Transverse colon (tissue), 4 donors: ENCODE data around the gene ESYT3. TPM values are rescaled to one million over a fixed set of nuclear protein-coding genes. Genes with fewer than 3 reads are reported as not detected.

ENCODE experiments used
- DNase-seq: peaks from one replicate; pipeline ENCODE4 v3.0.0-alpha.2; 2019
- H3K27ac ChIP-seq, 4 donors: fragments of 200-600 bp; sonication (generic); 2 replicates each; pipeline ENCODE4 v1.5.1; 2016 to 2018; ENCODE audit warnings: inconsistent platforms in 4 of 4
- H3K27me3 ChIP-seq: fragments of 200-600 bp; sonication (generic); 2 replicates; pipeline ENCODE4 v1.5.1; 2017; ENCODE audit warnings: inconsistent platforms
- H3K36me3 ChIP-seq, 4 donors: fragments of 200-600 bp; sonication (generic); 2 replicates each; pipeline ENCODE4 v1.5.1; 2017 to 2019; ENCODE audit warnings: inconsistent platforms in 4 of 4
- H3K4me1 ChIP-seq, 4 donors: fragments of 200-600 bp; sonication (generic); 2 replicates each; pipeline ENCODE4 v1.5.1; 2017 to 2020; ENCODE audit warnings: inconsistent platforms in 4 of 4
- H3K4me3 ChIP-seq, 4 donors: fragments of 200-600 bp; sonication (generic); 1 replicate in 1 of 4; 2 replicates in 3 of 4; pipeline versions ENCODE4 v1.5.1 to v1.6.1; 2017 to 2019; ENCODE audit warnings: inconsistent platforms in 4 of 4
- H3K9me3 ChIP-seq, 2 donors: fragments of 200-600 bp; sonication (generic); 2 replicates each; pipeline ENCODE4 v1.5.1; 2017 to 2019; ENCODE audit warnings: inconsistent platforms in 2 of 2
- CTCF ChIP-seq, 5 experiments: fragments of 200-600 bp in 3 of 5; fragments of 450-650 bp in 2 of 5; sonication (generic) in 3 of 5; IDR thresholded peaks; 1 replicate in 2 of 5; 2 replicates in 3 of 5; pipeline ENCODE4 v1.5.1; 2016 to 2017; ENCODE audit warnings: antibody characterized with exemption in 5 of 5, inconsistent platforms in 3 of 5, mild to moderate bottlenecking in 2 of 5, moderate library complexity in 1 of 5
- EP300 ChIP-seq: sonication (generic); formaldehyde crosslinking; IDR thresholded peaks from one replicate; pipeline ENCODE4 v1.6.1; 2017; ENCODE audit warnings: antibody characterized with exemption, low read depth
- POLR2A ChIP-seq: fragments of 450-650 bp; IDR thresholded peaks from one replicate; pipeline ENCODE4 v1.6.1; 2016; ENCODE audit warnings: antibody characterized with exemption, mild to moderate bottlenecking, moderate library complexity
- POLR2AphosphoS5 ChIP-seq, 3 donors: sonication (generic); formaldehyde crosslinking; IDR thresholded peaks; one replicate each; pipeline ENCODE4 v1.6.1; 2016; ENCODE audit warnings: antibody characterized with exemption in 3 of 3
- WGBS, 2 donors: methylation state at CpG; one replicate each; pipeline ENCODE4 v1.1.5; 2018; ENCODE audit warnings: low coverage in 1 of 2; 5-methylcytosine and 5-hydroxymethylcytosine counted together
- in situ Hi-C, 4 donors: fragments of 200-750 bp; cut with MboI; loops; one replicate each; pipeline versions ENCODE4 v1.15.0 to v1.15.1; 2017; ENCODE audit warnings: low sequenced_read_pairs in 3 of 4, low pct_ligation_motif_present in 1 of 4, low pct_unique_long_range_greater_than_20kb in 1 of 4
- intact Hi-C: fragments of 100-400 bp; cut with DNase I; formaldehyde crosslinking; loops from one replicate; pipeline ENCODE4 v1.15.1; 2023; ENCODE audit warnings: low total_unique reads
- total RNA-seq, 4 donors: library from RNA; depleted of rRNA; stranded (reverse); fragments of >200 nt; gene quantifications; one replicate each; pipeline ENCODE4 v1.1.0, GENCODE V29; 2016

The ESYT3 gene
- total RNA-seq, 4 donors from 2014 or later, result 0.60 to 6.0 (median 2.8) TPM

DNA sequence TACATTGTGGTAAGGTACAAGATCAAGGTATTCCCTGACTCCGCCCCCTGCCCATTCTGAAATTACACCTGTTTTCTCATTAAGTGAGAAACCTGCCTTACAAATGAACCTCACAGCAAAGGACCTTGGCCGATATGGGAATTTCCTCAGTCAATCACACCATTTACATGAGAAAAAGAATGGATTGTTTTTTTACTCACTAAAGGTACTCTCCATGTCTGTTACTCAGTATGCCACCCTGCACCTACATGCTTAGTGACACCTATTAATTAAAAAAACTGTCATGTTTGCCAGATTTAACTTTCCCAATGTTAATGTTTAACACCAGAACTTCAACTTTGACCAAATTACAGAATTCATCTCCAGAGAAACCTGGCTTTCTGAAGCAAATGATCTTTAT lies 62.0 kb downstream of the ESYT3 start:
- DNase-seq, result no peak

GRCh38 chr3:138497021-138497420 lies 62.6 kb downstream of the ESYT3 start:
- intact Hi-C loops, result no loop called here
- Histone ChIP-seq H3K36me3 (peaks cover 0 to 28% (median under 1%) of the 10 kb centered on the region in 4 donors), H3K4me1 (peaks cover 0 to 6% (median 0%) of the 10 kb centered on the region in 4 donors), H3K9me3 (no peaks in the 10 kb centered on the region), H3K27ac (no peak overlapping the region), H3K4me3 (no peak overlapping the region), H3K27me3 (no peaks in the 10 kb centered on the region)
- in situ Hi-C loops, result no loop called here
- no peak for DNase-seq
- TF ChIP-seq POLR2A (no peak), CTCF (IDR thresholded peaks at IDR 0.05) (no peak), EP300 (no peak), POLR2AphosphoS5 (IDR thresholded peaks at IDR 0.05) (no peak)

More for the DNA sequence above, 62.0 kb downstream of the ESYT3 start:
- no peak for TF ChIP-seq POLR2AphosphoS5 (IDR thresholded peaks at IDR 0.05)
- TF ChIP-seq POLR2A, result no peak
- no peak for TF ChIP-seq EP300
- no peak for TF ChIP-seq CTCF (IDR thresholded peaks at IDR 0.05)
- intact Hi-C loops (no loop called here), in situ Hi-C loops (no loop called here)
- Histone ChIP-seq H3K27me3 (no peaks in the 10 kb centered on the region), H3K9me3 (no peaks in the 10 kb centered on the region), H3K36me3 (peaks cover 0 to 29% (median under 1%) of the 10 kb centered on the region in 4 donors), H3K4me1 (peaks cover 0 to 6% (median 0%) of the 10 kb centered on the region in 4 donors), H3K4me3 (no peak overlapping the region), H3K27ac (no peak overlapping the region)
- 81 to 86% methylated on average over 2 of the region's 2 CpGs for WGBS, 2 donors

- intact Hi-C loops, result no loop called here
- H3K4me3 ChIP-seq, result no peak overlapping the region
- no peak for TF ChIP-seq CTCF (IDR thresholded peaks at IDR 0.05)
- TF ChIP-seq POLR2AphosphoS5 (IDR thresholded peaks at IDR 0.05), result no peak
- no peak for TF ChIP-seq EP300
- no peak for TF ChIP-seq POLR2A
- H3K27me3 ChIP-seq, result no peaks in the 10 kb centered on the region
- H3K27ac ChIP-seq, result no peak overlapping the region
- H3K9me3 ChIP-seq, result no peaks in the 10 kb centered on the region
- WGBS, 2 donors, result 96 to 100% methylated on average over 1 of the region's 1 CpG
- DNase-seq, result no peak
- peaks cover 0 to 26% (median under 1%) of the 10 kb centered on the region in 4 donors for H3K36me3 ChIP-seq
- peaks cover 0 to 6% (median 0%) of the 10 kb centered on the region in 4 donors for H3K4me1 ChIP-seq
- in situ Hi-C loops, result no loop called here
Observed at GRCh38 chr3:138497851-138498250, 63.4 kb downstream of the ESYT3 start.

DNA sequence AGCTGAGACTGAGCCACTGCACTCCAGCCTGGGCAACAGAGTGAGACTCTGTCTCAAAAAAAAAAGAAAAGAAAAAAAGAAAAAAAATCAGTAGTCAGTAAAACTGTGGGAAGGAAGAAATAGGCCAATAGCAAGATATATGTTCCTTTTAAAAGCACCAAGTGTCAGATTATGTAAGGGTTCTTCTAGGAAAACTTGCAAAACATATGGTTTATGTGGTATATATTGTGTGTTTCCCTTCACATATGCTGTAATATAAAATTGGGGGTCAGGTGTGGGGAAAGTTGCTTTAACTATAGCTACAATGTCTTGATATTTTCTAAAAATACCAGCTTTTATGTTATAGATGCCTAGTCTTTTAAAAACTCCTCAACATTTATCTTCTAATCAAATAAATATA lies 64.6 kb downstream of the ESYT3 start:
- in situ Hi-C loops (no loop called here), intact Hi-C loops (no loop called here)
- Histone ChIP-seq H3K27me3 (no peaks in the 10 kb centered on the region), H3K4me1 (peaks cover 0 to 6% (median 0%) of the 10 kb centered on the region in 4 donors), H3K27ac (no peak overlapping the region), H3K36me3 (peaks cover 0 to 24% (median 3%) of the 10 kb centered on the region in 4 donors), H3K9me3 (no peaks in the 10 kb centered on the region), H3K4me3 (no peak overlapping the region)
- TF ChIP-seq POLR2A (no peak), POLR2AphosphoS5 (IDR thresholded peaks at IDR 0.05) (no peak), EP300 (no peak), CTCF (IDR thresholded peaks at IDR 0.05) (no peak)
- no peak for DNase-seq
